ENCODE measurements around the gene HSF4. TPM values are rescaled to one million over a fixed set of nuclear protein-coding genes. Genes with fewer than 3 reads are reported as not detected.

Gene HSF4
- total RNA-seq, 2 experiments from 2014 or later = 9.3 to 10.1 TPM

GRCh38 chr16:67157106-67157748 lies 7.3 kb upstream of the HSF4 start:
- Mint-ChIP-seq H3K27ac (no peak overlapping the region), H3K4me3 (no peak overlapping the region), H3K4me1 (peaks cover 28% of the 10 kb centered on the region), H3K36me3 (peaks cover 21% of the 10 kb centered on the region), H3K27me3 (peaks cover 29% of the 10 kb centered on the region), H3K9me3 (no peaks in the 10 kb centered on the region)
- no peak for DNase-seq

GRCh38 chr16:67157892-67158635 lies 6.5 kb upstream of the HSF4 start:
- DNase-seq = no peak
- H3K4me3 Mint-ChIP-seq = peak overlapping the region; percentile 85
- H3K4me1 Mint-ChIP-seq = peaks cover 27% of the 10 kb centered on the region
- H3K27me3 Mint-ChIP-seq = peaks cover 25% of the 10 kb centered on the region
- peaks cover 21% of the 10 kb centered on the region for H3K36me3 Mint-ChIP-seq
- no peaks in the 10 kb centered on the region for H3K9me3 Mint-ChIP-seq
- peak overlapping the region; percentile 85 for H3K27ac Mint-ChIP-seq

GRCh38 chr16:67158637-67159600 lies 5.6 kb upstream of the HSF4 start:
- peak overlapping the region; percentile 85 for H3K4me3 Mint-ChIP-seq
- peak overlapping the region; percentile 87 for H3K27ac Mint-ChIP-seq
- no peaks in the 10 kb centered on the region for H3K9me3 Mint-ChIP-seq
- peaks cover 19% of the 10 kb centered on the region for H3K36me3 Mint-ChIP-seq
- peaks cover 25% of the 10 kb centered on the region for H3K4me1 Mint-ChIP-seq
- H3K27me3 Mint-ChIP-seq = peaks cover 28% of the 10 kb centered on the region
- peak; percentile 85 for DNase-seq

GRCh38 chr16:67161595-67162058 lies 2.9 kb upstream of the HSF4 start:
- no peak overlapping the region for H3K27ac Mint-ChIP-seq

GRCh38 chr16:67162506-67163163 lies 1.9 kb upstream of the HSF4 start:
- peak overlapping the region; percentile 18 for H3K4me3 Mint-ChIP-seq
- no peaks in the 10 kb centered on the region for H3K9me3 Mint-ChIP-seq
- peaks cover 58% of the 10 kb centered on the region for H3K27me3 Mint-ChIP-seq
- peaks cover 18% of the 10 kb centered on the region for H3K36me3 Mint-ChIP-seq
- no peak overlapping the region for H3K27ac Mint-ChIP-seq
- H3K4me1 Mint-ChIP-seq = peaks cover 32% of the 10 kb centered on the region
- no peak for DNase-seq

More at GRCh38 chr16:67161595-67162058, 2.9 kb upstream of the HSF4 start:
- Mint-ChIP-seq H3K9me3 (no peaks in the 10 kb centered on the region), H3K36me3 (peaks cover 15% of the 10 kb centered on the region), H3K4me1 (peaks cover 36% of the 10 kb centered on the region), H3K4me3 (peak overlapping the region; percentile 34), H3K27me3 (peaks cover 47% of the 10 kb centered on the region)
- no peak for DNase-seq

GRCh38 chr16:67163164-67163998 lies 1.2 kb upstream of the HSF4 start:
- DNase-seq = peak; percentile 60
- Mint-ChIP-seq H3K9me3 (no peaks in the 10 kb centered on the region), H3K27ac (no peak overlapping the region), H3K36me3 (peaks cover 15% of the 10 kb centered on the region), H3K4me3 (no peak overlapping the region), H3K27me3 (peaks cover 65% of the 10 kb centered on the region), H3K4me1 (peaks cover 27% of the 10 kb centered on the region)

GRCh38 chr16:67163999-67164558 lies 466 bp upstream of the HSF4 start:
- no peak for DNase-seq
- no peaks in the 10 kb centered on the region for H3K9me3 Mint-ChIP-seq
- no peak overlapping the region for H3K27ac Mint-ChIP-seq
- peaks cover 72% of the 10 kb centered on the region for H3K27me3 Mint-ChIP-seq
- H3K4me1 Mint-ChIP-seq = peaks cover 21% of the 10 kb centered on the region
- peak overlapping the region; percentile 32 for H3K4me3 Mint-ChIP-seq
- peaks cover 11% of the 10 kb centered on the region for H3K36me3 Mint-ChIP-seq

- no peak overlapping the region for H3K27ac Mint-ChIP-seq
- H3K4me3 Mint-ChIP-seq = no peak overlapping the region
- no peak for DNase-seq
- H3K9me3 Mint-ChIP-seq = no peaks in the 10 kb centered on the region
- peaks cover 84% of the 10 kb centered on the region for H3K27me3 Mint-ChIP-seq
- peaks cover 28% of the 10 kb centered on the region for H3K4me1 Mint-ChIP-seq
- H3K36me3 Mint-ChIP-seq = peaks cover 11% of the 10 kb centered on the region
Measured at GRCh38 chr16:67165121-67166078, 855 bp downstream of the HSF4 start.

- Mint-ChIP-seq H3K4me3 (no peak overlapping the region), H3K4me1 (peaks cover 28% of the 10 kb centered on the region), H3K9me3 (no peaks in the 10 kb centered on the region), H3K27ac (no peak overlapping the region), H3K27me3 (peaks cover 86% of the 10 kb centered on the region), H3K36me3 (peaks cover 9% of the 10 kb centered on the region)
- no peak for DNase-seq
Measured at GRCh38 chr16:67166110-67166547, 1.6 kb downstream of the HSF4 start.

GRCh38 chr16:67166598-67167168 lies 2.1 kb downstream of the HSF4 start:
- peaks cover 28% of the 10 kb centered on the region for H3K4me1 Mint-ChIP-seq
- no peak overlapping the region for H3K27ac Mint-ChIP-seq
- no peak for DNase-seq
- H3K27me3 Mint-ChIP-seq = peaks cover 86% of the 10 kb centered on the region
- H3K9me3 Mint-ChIP-seq = no peaks in the 10 kb centered on the region
- H3K36me3 Mint-ChIP-seq = peaks cover 6% of the 10 kb centered on the region
- H3K4me3 Mint-ChIP-seq = no peak overlapping the region

- H3K4me1 Mint-ChIP-seq = peaks cover 26% of the 10 kb centered on the region
- H3K27me3 Mint-ChIP-seq = peaks cover 86% of the 10 kb centered on the region
Measured at GRCh38 chr16:67167588-67167987, 3.0 kb downstream of the HSF4 start.

GRCh38 chr16:67169011-67169451 lies 4.5 kb downstream of the HSF4 start:
- H3K4me1 Mint-ChIP-seq = peaks cover 35% of the 10 kb centered on the region
- peaks cover 93% of the 10 kb centered on the region for H3K27me3 Mint-ChIP-seq
- no peak overlapping the region for H3K4me3 Mint-ChIP-seq
- DNase-seq = no peak
- H3K9me3 Mint-ChIP-seq = no peaks in the 10 kb centered on the region
- peaks cover 3% of the 10 kb centered on the region for H3K36me3 Mint-ChIP-seq
- H3K27ac Mint-ChIP-seq = no peak overlapping the region

More at GRCh38 chr16:67167588-67167987, 3.0 kb downstream of the HSF4 start:
- no peak for DNase-seq
- no peak overlapping the region for H3K27ac Mint-ChIP-seq
- H3K36me3 Mint-ChIP-seq = peaks cover 3% of the 10 kb centered on the region
- no peak overlapping the region for H3K4me3 Mint-ChIP-seq
- H3K9me3 Mint-ChIP-seq = no peaks in the 10 kb centered on the region

Measured in activated naive CD8-positive, alpha-beta T cell treated with anti-CD3 and anti-CD28 coated beads for 36 hours (primary cell).